PC-9 (cell line): ENCODE data around the gene TH.

Experiments used
- EZH2 ChIP-seq: fragments of 200-600 bp; sonication (generic); IDR thresholded peaks from 2 replicates; pipeline ENCODE4 v1.8.0; 2017; ENCODE audit warnings: antibody characterized with exemption, low read depth
- TF ChIP-seq, protein P1 (sequence below): fragments of 200-600 bp; sonication (generic); conservative IDR thresholded peaks from 2 replicates; pipeline ENCODE4 v1.6.1; 2017; ENCODE audit warnings: mixed run types, antibody characterized with exemption, mild to moderate bottlenecking, moderate library complexity

DNA sequence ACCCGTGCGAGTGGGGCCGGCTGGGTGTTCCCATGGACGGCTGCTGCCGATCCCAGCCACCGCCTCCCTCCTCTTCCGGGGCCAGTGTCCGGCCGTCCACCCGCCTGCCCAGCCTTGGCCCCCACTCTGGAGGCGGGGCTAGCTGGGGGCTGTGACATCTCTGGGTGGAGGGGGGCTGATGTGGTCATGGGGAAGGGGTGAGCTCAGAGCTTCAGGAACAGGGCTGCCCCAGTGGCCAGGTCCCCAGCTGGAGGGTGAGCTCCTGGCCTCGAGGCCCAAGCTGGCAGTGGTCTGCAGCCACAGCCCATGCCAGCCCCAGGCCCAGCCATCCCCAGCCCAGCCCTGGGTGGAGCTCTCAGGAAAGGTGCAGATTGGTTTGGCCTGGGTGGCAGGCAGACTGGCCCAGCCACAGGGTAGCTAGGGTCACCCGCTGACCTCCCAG, 13.3 kb downstream of the TH start:
- TF ChIP-seq, protein P1, sequence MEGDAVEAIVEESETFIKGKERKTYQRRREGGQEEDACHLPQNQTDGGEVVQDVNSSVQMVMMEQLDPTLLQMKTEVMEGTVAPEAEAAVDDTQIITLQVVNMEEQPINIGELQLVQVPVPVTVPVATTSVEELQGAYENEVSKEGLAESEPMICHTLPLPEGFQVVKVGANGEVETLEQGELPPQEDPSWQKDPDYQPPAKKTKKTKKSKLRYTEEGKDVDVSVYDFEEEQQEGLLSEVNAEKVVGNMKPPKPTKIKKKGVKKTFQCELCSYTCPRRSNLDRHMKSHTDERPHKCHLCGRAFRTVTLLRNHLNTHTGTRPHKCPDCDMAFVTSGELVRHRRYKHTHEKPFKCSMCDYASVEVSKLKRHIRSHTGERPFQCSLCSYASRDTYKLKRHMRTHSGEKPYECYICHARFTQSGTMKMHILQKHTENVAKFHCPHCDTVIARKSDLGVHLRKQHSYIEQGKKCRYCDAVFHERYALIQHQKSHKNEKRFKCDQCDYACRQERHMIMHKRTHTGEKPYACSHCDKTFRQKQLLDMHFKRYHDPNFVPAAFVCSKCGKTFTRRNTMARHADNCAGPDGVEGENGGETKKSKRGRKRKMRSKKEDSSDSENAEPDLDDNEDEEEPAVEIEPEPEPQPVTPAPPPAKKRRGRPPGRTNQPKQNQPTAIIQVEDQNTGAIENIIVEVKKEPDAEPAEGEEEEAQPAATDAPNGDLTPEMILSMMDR = no peak
- TF ChIP-seq EZH2 = no peak
